B cell (primary cell): Measurements from ENCODE around the gene HOXB4. TPM values are rescaled to one million over a fixed set of nuclear protein-coding genes. Genes with fewer than 3 reads are reported as not detected.

Source experiments
- ATAC-seq: fragments of 200-7000 bp; cut with Tn5 transposase; one replicate; pipeline ENCODE4 v1.10.0; 2021; ENCODE audit warnings: low read depth, mild to moderate bottlenecking, moderate number of reproducible peaks, moderate library complexity
- CTCF ChIA-PET: fragments of 350-600 bp; sonication (Branson Sonifier 250); formaldehyde crosslinking; loops from one replicate; lab custom pipeline; 2021; ENCODE audit warnings: antibody characterized with exemption, inconsistent platforms; lab: Charles Lee
- POLR2A ChIA-PET: fragments of 350-600 bp; sonication (Branson Sonifier 250); formaldehyde crosslinking; loops from one replicate; lab custom pipeline; 2021; ENCODE audit warnings: antibody characterized with exemption; lab: Charles Lee
- DNase-seq: peaks from one replicate; pipeline ENCODE4 v3.0.0; 2013
- H2AFZ ChIP-seq: 2 replicates; pipeline ENCODE4 v1.6.1; 2012; ENCODE audit warnings: mild to moderate bottlenecking, low read depth, low read length; ENCODE audit not compliant: insufficient read depth, poor library complexity, severe bottlenecking
- H3K27ac ChIP-seq, 2 donors: 1 replicate in 1 of 2; 2 replicates in 1 of 2; pipeline ENCODE4 v1.5.1; 2012 to 2013; ENCODE audit warnings: low read length in 2 of 2, mild to moderate bottlenecking in 2 of 2, moderate library complexity in 1 of 2
- H3K27me3 ChIP-seq, 4 experiments: fragments of 200-600 bp in 1 of 4; sonication (generic) in 1 of 4; replicated peaks in 1 of 4; 1 replicate in 2 of 4; 2 replicates in 2 of 4; pipeline versions ENCODE4 v1.6.1 to v1.7.0; 2013 to 2016; ENCODE audit warnings: low read length in 3 of 4, mild to moderate bottlenecking in 2 of 4, mixed read lengths in 1 of 4, moderate library complexity in 1 of 4; ENCODE audit not compliant: insufficient read depth in 4 of 4, control insufficient read depth in 3 of 4; ENCODE audit errors: control extremely low read depth in 1 of 4
- H3K36me3 ChIP-seq, 2 experiments: replicated peaks in 1 of 2; 1 replicate in 1 of 2; 2 replicates in 1 of 2; pipeline versions ENCODE4 v1.6.1 to v1.7.1; 2013; ENCODE audit warnings: low read length in 1 of 2; ENCODE audit not compliant: insufficient read depth in 2 of 2, control insufficient read depth in 1 of 2; ENCODE audit errors: control extremely low read depth in 1 of 2, extremely low read depth in 1 of 2
- H3K4me1 ChIP-seq, 2 donors: fragments of 200-600 bp in 1 of 2; sonication (generic) in 1 of 2; 1 replicate in 1 of 2; 2 replicates in 1 of 2; pipeline versions ENCODE4 v1.5.1 to v1.6.1; 2013 to 2017; ENCODE audit warnings: low read length in 2 of 2; ENCODE audit not compliant: control insufficient read depth in 2 of 2, insufficient read depth in 2 of 2
- H3K4me2 ChIP-seq: replicated peaks from 2 replicates; pipeline ENCODE3; 2012; ENCODE audit warnings: mild to moderate bottlenecking, low read depth, low read length; ENCODE audit not compliant: poor library complexity, severe bottlenecking
- H3K4me3 ChIP-seq, 5 experiments: fragments of 200-600 bp in 1 of 5; sonication (generic) in 1 of 5; 1 replicate in 3 of 5; 2 replicates in 2 of 5; pipeline versions ENCODE4 v1.5.1 to v1.7.0; 2011 to 2016; ENCODE audit warnings: low read length in 4 of 5, mild to moderate bottlenecking in 4 of 5, low read depth in 2 of 5, control low read depth in 1 of 5, moderate library complexity in 1 of 5; ENCODE audit not compliant: insufficient read depth in 1 of 5; ENCODE audit errors: control extremely low read depth in 1 of 5, extremely low read depth in 1 of 5
- H3K79me2 ChIP-seq: fragments of 200-600 bp; sonication (generic); one replicate; pipeline ENCODE4 v1.6.0; 2016; ENCODE audit warnings: low read length; ENCODE audit not compliant: control insufficient read depth, insufficient read depth
- H3K9ac ChIP-seq: fragments of 200-600 bp; sonication (generic); 2 replicates; pipeline ENCODE4 v1.6.1; 2017; ENCODE audit warnings: mild to moderate bottlenecking, low read length, moderate library complexity
- H3K9me3 ChIP-seq, 3 donors: one replicate each; pipeline versions ENCODE4 v1.6.1 to v1.7.1; 2013; ENCODE audit warnings: low read length in 2 of 3; ENCODE audit not compliant: control insufficient read depth in 2 of 3, insufficient read depth in 1 of 3; ENCODE audit errors: control extremely low read depth in 1 of 3
- H4K20me1 ChIP-seq: 2 replicates; pipeline ENCODE4 v1.6.0; 2012; ENCODE audit warnings: mild to moderate bottlenecking, low read length; ENCODE audit not compliant: insufficient read depth, control insufficient read depth, poor library complexity, severe bottlenecking
- H3K27ac Mint-ChIP-seq: one replicate; pipeline ENCODE4 v1.8.0; 2021; ENCODE audit warnings: mixed read lengths
- H3K27me3 Mint-ChIP-seq: one replicate; pipeline ENCODE4 v1.8.0; 2021; ENCODE audit warnings: mixed read lengths
- H3K4me1 Mint-ChIP-seq: one replicate; pipeline ENCODE4 v1.8.0; 2021; ENCODE audit warnings: mixed read lengths
- H3K4me3 Mint-ChIP-seq: one replicate; pipeline ENCODE4 v1.8.0; 2021; ENCODE audit warnings: mixed read lengths
- H3K9me3 Mint-ChIP-seq: one replicate; pipeline ENCODE4 v1.8.0; 2022; ENCODE audit warnings: mixed read lengths; ENCODE audit not compliant: insufficient read depth
- CTCF ChIP-seq: fragments of 200-600 bp; IDR thresholded peaks from one replicate; pipeline ENCODE4 v1.8.0; 2022; ENCODE audit warnings: antibody characterized with exemption, mild to moderate bottlenecking
- EZH2 ChIP-seq: IDR thresholded peaks from 2 replicates; pipeline ENCODE4 v1.6.1; 2012; ENCODE audit warnings: borderline replicate concordance, low read depth, mild to moderate bottlenecking, moderate library complexity, low read length; ENCODE audit not compliant: insufficient read depth, poor library complexity, severe bottlenecking
- WGBS: methylation state at CpG from one replicate; pipeline ENCODE4 v1.1.5; 2013; ENCODE audit warnings: missing lambda C conversion rate; ENCODE audit not compliant: insufficient coverage; 5-methylcytosine and 5-hydroxymethylcytosine counted together
- intact Hi-C: fragments of 100-400 bp; cut with micrococcal nuclease; formaldehyde crosslinking; loops from one replicate; pipeline ENCODE4 v1.10.0; 2022
- polyA plus RNA-seq: library from polyadenylated mRNA; depleted of rRNA; stranded (reverse); fragments of >200 nt; gene quantifications from 2 replicates; pipeline ENCODE4 v1.2.3, GENCODE V29; 2012
- total RNA-seq, 2 donors: library from RNA; stranded (reverse); fragments of 120-200 nt in 1 of 2; gene quantifications; 1 replicate in 1 of 2; 2 replicates in 1 of 2; pipeline versions ENCODE4 v1.2.3 to v1.2.4, GENCODE V29; 2013 to 2022

Gene HOXB4
- total and polyA plus RNA-seq, 2 donors (not counting 1 experiment from before 2014, with no cell fraction given) = 0.85 to 1.7 TPM

GRCh38 chr17:48571024-48571818 is 6.9 kb downstream of the HOXB4 start:
- no peak overlapping the region for H3K4me3 Mint-ChIP-seq
- WGBS = 80% methylated on average over 22 of the region's 26 CpGs
- Histone ChIP-seq H3K27me3 (peaks cover 0 to 45% (median 22%) of the 10 kb centered on the region in 4 experiments), H3K4me3 (no peak overlapping the region), H3K9ac (no peak overlapping the region), H3K36me3 (no peaks in the 10 kb centered on the region), H2AFZ (no peak overlapping the region), H3K9me3 (peaks cover 0 to 6% (median 0%) of the 10 kb centered on the region in 3 donors), H3K4me2 (no peak overlapping the region), H3K4me1 (peaks cover 11 to 14% of the 10 kb centered on the region in 2 donors), H3K79me2 (no peaks in the 10 kb centered on the region), H3K27ac (no peak overlapping the region), H4K20me1 (no peaks in the 10 kb centered on the region)
- no peaks in the 10 kb centered on the region for H3K9me3 Mint-ChIP-seq
- no peak for DNase-seq
- peaks cover 18% of the 10 kb centered on the region for H3K27me3 Mint-ChIP-seq
- ChIA-PET POLR2A (no interaction called here), CTCF (interaction anchor here (0.5 kb wide), 1 partner anchor 741 kb away, joined by 3 read pairs; no protein-coding TSS in a partner anchor)
- no peak for TF ChIP-seq EZH2
- no peak for TF ChIP-seq CTCF
- intact Hi-C loops = no loop called here
- ATAC-seq = no peak
- peaks cover 11% of the 10 kb centered on the region for H3K4me1 Mint-ChIP-seq
- no peak overlapping the region for H3K27ac Mint-ChIP-seq
